ENCODE data around the gene TCEA3.

DNA sequence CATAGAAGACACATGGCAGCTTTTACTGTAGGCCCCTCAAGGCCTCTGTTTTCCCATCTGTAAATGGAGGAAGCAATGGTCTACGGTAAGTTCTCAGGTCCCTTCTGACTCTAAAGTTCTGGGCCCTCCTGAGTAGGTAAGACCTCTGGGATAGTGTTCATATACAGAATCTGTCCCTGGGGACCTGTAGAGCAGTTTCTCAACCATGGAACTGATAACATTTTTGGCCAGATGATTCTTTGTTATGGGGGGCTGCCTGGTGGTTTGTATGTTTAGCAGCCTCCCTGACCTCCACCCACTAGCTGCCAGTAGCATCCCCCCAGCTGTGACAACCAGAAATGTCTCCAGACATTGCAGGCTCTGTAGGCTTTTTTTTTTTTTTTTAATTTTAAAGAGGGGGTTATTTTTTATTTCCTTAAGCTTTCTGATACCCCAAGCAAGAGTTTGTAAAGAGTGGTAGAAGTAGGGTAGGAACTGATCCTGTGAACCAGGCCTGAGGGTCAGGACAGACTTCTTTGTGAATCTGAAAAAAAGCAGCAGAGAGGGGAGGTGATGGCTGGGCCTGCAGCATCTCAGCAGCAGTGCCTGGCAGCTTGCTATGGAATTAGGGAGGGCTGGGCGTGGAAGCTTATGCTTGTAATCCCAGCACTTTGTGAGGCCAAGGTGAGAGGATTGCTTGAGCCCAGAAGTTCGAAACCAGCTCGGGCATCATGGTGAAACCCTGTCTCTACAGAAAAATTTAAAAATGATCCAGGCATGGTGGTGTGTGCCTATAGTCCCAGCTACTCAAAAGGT lies 20.2 kb upstream of the TCEA3 start:
- no peak for TF ChIP-seq EZH2 (IDR thresholded peaks at IDR 0.05; ENCODE audit: borderline replicate concordance, low read length)
- TF ChIP-seq, protein P1, sequence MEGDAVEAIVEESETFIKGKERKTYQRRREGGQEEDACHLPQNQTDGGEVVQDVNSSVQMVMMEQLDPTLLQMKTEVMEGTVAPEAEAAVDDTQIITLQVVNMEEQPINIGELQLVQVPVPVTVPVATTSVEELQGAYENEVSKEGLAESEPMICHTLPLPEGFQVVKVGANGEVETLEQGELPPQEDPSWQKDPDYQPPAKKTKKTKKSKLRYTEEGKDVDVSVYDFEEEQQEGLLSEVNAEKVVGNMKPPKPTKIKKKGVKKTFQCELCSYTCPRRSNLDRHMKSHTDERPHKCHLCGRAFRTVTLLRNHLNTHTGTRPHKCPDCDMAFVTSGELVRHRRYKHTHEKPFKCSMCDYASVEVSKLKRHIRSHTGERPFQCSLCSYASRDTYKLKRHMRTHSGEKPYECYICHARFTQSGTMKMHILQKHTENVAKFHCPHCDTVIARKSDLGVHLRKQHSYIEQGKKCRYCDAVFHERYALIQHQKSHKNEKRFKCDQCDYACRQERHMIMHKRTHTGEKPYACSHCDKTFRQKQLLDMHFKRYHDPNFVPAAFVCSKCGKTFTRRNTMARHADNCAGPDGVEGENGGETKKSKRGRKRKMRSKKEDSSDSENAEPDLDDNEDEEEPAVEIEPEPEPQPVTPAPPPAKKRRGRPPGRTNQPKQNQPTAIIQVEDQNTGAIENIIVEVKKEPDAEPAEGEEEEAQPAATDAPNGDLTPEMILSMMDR (conservative IDR thresholded peaks at IDR 0.05 in 1 of 2, IDR thresholded peaks at IDR 0.05 in 1 of 2; ENCODE audit: extremely low read depth in 1 of 2, insufficient read depth in 1 of 2, low read depth in 1 of 2, low read length in 2 of 2) = no peak
